GM23338 (cell line): ENCODE measurements around the gene SON. TPM values are rescaled to one million over a fixed set of nuclear protein-coding genes. Genes with fewer than 3 reads are reported as not detected.

Experiments
- ATAC-seq: fragments of 200-7000 bp; cut with Tn5 transposase; 3 replicates; pipeline ENCODE4 v1.9.1; 2020
- DNase-seq: peaks from one replicate; pipeline ENCODE4 v3.0.0-alpha.2; 2015; ENCODE audit warnings: low spot score
- H2AFZ ChIP-seq: fragments of 200-600 bp; sonication (generic); 2 replicates; pipeline ENCODE4 v1.8.0; 2016; ENCODE audit warnings: antibody characterized with exemption, mild to moderate bottlenecking, moderate library complexity
- H3F3A ChIP-seq: fragments of 200-600 bp; sonication (generic); replicated peaks from 2 replicates; pipeline ENCODE4 v1.8.0; 2017; ENCODE audit warnings: antibody characterized with exemption, mixed run types, low read depth
- H3K27ac ChIP-seq: fragments of 200-600 bp; sonication (generic); 2 replicates; pipeline ENCODE4 v1.6.1; 2016; ENCODE audit warnings: low read depth
- H3K27me3 ChIP-seq: fragments of 200-600 bp; sonication (generic); 2 replicates; pipeline ENCODE4 v1.8.0; 2016; ENCODE audit warnings: mild to moderate bottlenecking, mixed run types, moderate library complexity; ENCODE audit not compliant: insufficient read depth
- H3K36me3 ChIP-seq: fragments of 200-600 bp; sonication (generic); 2 replicates; pipeline ENCODE4 v1.8.0; 2016; ENCODE audit warnings: mild to moderate bottlenecking; ENCODE audit not compliant: insufficient read depth
- H3K4me1 ChIP-seq: fragments of 200-600 bp; sonication (generic); 2 replicates; pipeline ENCODE4 v1.8.0; 2016; ENCODE audit warnings: mild to moderate bottlenecking, moderate library complexity; ENCODE audit not compliant: insufficient read depth
- H3K4me2 ChIP-seq: fragments of 200-600 bp; sonication (generic); 2 replicates; pipeline ENCODE4 v1.7.1; 2017; ENCODE audit warnings: mixed run types
- H3K4me3 ChIP-seq: fragments of 200-600 bp; sonication (generic); 2 replicates; pipeline ENCODE4 v1.6.1; 2016; ENCODE audit warnings: mixed run types
- H3K79me2 ChIP-seq: fragments of 200-600 bp; sonication (generic); replicated peaks from 2 replicates; pipeline ENCODE4 v1.8.0; 2017; ENCODE audit warnings: mild to moderate bottlenecking; ENCODE audit not compliant: insufficient read depth
- H3K9me2 ChIP-seq: fragments of 200-600 bp; sonication (generic); 2 replicates; pipeline ENCODE4 v1.8.0; 2017; ENCODE audit not compliant: insufficient read depth
- H4K20me1 ChIP-seq: fragments of 200-600 bp; sonication (generic); replicated peaks from 2 replicates; pipeline ENCODE4 v1.8.0; 2017; ENCODE audit warnings: mild to moderate bottlenecking; ENCODE audit not compliant: insufficient read depth
- H3K27ac Mint-ChIP-seq: 2 replicates; pipeline ENCODE4 v1.8.0; 2020; ENCODE audit warnings: inconsistent platforms, mild to moderate bottlenecking, moderate library complexity, mixed read lengths
- H3K27me3 Mint-ChIP-seq: 3 replicates; pipeline ENCODE4 v1.8.0; 2022; ENCODE audit warnings: low read depth, mild to moderate bottlenecking, moderate library complexity, mixed read lengths, inconsistent platforms; ENCODE audit not compliant: insufficient read depth, poor library complexity
- H3K36me3 Mint-ChIP-seq: 3 replicates; pipeline ENCODE4 v1.8.0; 2021; ENCODE audit warnings: low read depth, mild to moderate bottlenecking, inconsistent platforms, moderate library complexity, mixed read lengths
- H3K4me1 Mint-ChIP-seq: 3 replicates; pipeline ENCODE4 v1.8.0; 2020; ENCODE audit warnings: mild to moderate bottlenecking, inconsistent platforms, mixed read lengths
- H3K4me3 Mint-ChIP-seq: 3 replicates; pipeline ENCODE4 v1.8.0; 2021; ENCODE audit warnings: moderate library complexity, mild to moderate bottlenecking, inconsistent platforms, mixed read lengths
- H3K9me3 Mint-ChIP-seq: 3 replicates; pipeline ENCODE4 v1.8.0; 2020; ENCODE audit warnings: moderate library complexity, mild to moderate bottlenecking, inconsistent platforms, mixed read lengths
- CREB1 ChIP-seq: fragments of 250-450 bp; sonication (Bioruptor Pico); IDR thresholded peaks from 2 replicates; pipeline ENCODE4 v1.5.0; 2020; ENCODE audit warnings: low read depth, mild to moderate bottlenecking, moderate library complexity
- EZH2 ChIP-seq: fragments of 200-600 bp; sonication (generic); IDR thresholded peaks from one replicate; pipeline ENCODE4 v1.8.0; 2017; ENCODE audit warnings: antibody characterized with exemption, mild to moderate bottlenecking, low read depth; ENCODE audit not compliant: unreplicated experiment
- JUNB ChIP-seq: IDR thresholded peaks from one replicate; pipeline ENCODE4 v1.6.1; 2016; ENCODE audit warnings: antibody characterized with exemption; ENCODE audit not compliant: unreplicated experiment
- REST ChIP-seq: IDR thresholded peaks from one replicate; pipeline ENCODE4 v1.6.1; 2018; ENCODE audit warnings: antibody characterized with exemption; ENCODE audit not compliant: unreplicated experiment
- ZNF331 ChIP-seq: fragments of 250-450 bp; sonication (Bioruptor Pico); IDR thresholded peaks from 2 replicates; pipeline ENCODE4 v1.5.0; 2020; ENCODE audit warnings: low read depth, mild to moderate bottlenecking, moderate library complexity
- polyA plus RNA-seq: library from polyadenylated mRNA; unstranded; fragments of >200 nt; fragmentation: Nextera tagmentation; extraction: Ambion mirVana; gene quantifications from 2 replicates; pipeline ENCODE4 v1.2.1, GENCODE V29; 2016
- total RNA-seq: library from RNA; depleted of rRNA; stranded (reverse); fragments of >200 nt; shearing (Covaris generic); gene quantifications from 2 replicates; pipeline ENCODE4 v1.2.3, GENCODE V29; 2014
- TF ChIP-seq, protein P1 (sequence below): IDR thresholded peaks from 2 replicates; pipeline ENCODE4 v1.6.1; 2016; ENCODE audit warnings: antibody characterized with exemption

The SON gene
- total and polyA plus RNA-seq, 2 experiments from 2014 or later, result 361 to 1,421 TPM

DNA sequence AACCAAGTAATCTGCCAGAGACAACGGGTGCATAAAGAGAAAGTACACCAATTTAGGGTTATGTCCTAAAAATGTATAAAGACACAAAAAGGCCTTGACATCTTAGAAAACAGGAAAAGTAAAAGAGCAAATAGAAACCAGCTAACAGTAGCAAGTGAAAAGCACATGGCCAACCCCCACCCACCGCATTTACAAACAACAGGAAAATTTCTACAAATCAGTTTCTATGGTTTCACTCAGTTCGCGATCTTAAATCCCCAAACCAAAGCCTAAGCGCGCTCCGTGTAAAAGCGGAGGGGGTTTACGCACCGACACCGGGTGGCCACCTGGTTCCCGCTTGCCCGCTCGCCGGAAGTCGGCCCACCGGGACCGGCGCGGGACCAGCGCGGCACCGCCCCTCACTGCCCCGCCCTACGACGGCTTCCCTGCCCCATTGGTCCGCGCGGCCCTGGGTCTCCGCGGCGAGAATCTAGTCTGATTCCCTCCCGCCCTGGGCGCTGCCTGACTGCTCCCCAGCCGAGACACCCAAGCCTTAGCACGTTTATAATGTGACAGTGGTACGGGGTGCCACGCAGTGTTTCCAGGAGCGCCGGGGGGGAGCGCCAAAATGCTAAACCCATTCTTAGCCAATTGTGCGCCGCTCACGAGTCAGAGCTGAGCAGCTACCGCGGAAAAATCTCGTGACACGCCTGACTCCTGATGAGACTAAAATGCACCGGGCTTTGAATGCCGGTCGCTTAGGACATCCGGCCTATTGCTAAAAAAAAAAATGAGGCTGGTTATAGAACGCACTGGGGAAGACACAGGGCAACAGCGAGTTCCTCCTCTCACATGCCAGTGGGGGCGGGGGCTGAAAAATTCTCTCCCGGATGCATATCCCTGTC is 840 bp upstream of the SON start, which contains the start of gene GART (continued):
- TF ChIP-seq, protein P1, sequence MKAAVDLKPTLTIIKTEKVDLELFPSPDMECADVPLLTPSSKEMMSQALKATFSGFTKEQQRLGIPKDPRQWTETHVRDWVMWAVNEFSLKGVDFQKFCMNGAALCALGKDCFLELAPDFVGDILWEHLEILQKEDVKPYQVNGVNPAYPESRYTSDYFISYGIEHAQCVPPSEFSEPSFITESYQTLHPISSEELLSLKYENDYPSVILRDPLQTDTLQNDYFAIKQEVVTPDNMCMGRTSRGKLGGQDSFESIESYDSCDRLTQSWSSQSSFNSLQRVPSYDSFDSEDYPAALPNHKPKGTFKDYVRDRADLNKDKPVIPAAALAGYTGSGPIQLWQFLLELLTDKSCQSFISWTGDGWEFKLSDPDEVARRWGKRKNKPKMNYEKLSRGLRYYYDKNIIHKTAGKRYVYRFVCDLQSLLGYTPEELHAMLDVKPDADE, result peak; percentile 62; the same call in 1 of the 2 replicates
- TF ChIP-seq REST (peak; percentile 28), CREB1 (CRISPR knock-in tag) (no peak)

DNA sequence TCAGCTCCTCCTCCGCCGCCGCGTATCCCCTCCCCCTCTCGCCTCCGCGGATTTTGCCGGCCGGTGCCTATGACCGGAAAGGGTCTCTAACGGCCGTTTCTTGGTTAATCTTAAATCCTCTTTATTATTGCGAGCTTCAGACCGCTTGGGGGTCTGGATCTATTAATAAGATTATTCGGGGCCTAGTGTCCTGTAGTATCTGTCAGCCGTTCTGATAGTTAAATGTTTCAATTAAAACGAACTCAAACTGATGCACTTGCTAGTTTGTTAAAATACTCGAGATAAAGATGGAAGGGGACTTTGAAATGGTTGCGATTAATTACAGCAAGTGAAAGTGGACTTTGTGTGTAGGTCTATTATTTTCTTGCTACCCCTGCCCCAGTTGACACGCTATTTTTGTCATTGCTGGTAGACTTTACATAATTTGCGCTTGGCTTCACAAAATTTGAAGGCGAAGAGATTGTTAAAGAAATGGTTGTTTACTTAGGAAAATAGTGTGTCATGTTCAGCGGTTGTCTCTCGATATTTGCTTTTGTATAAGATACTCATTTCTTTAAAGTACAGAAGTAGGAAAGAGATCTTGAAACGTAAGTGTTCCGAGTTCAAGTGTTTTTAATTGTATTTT is 779 bp downstream of the SON start:
- TF ChIP-seq CREB1 (CRISPR knock-in tag), result no peak
- TF ChIP-seq ZNF331 (CRISPR knock-in tag), result no peak
- TF ChIP-seq EZH2, result no peak
- no peak for TF ChIP-seq JUNB
- H3K4me3 Mint-ChIP-seq, result peak overlapping the region; percentile 96
- peaks cover 11% of the 10 kb centered on the region for H3K4me1 Mint-ChIP-seq
- Histone ChIP-seq H3K4me3 (peak overlapping the region; percentile 97), H3K27me3 (no peaks in the 10 kb centered on the region), H3F3A (peaks cover 13% of the 10 kb centered on the region), H3K36me3 (peaks cover 27% of the 10 kb centered on the region), H3K4me1 (peaks cover 7% of the 10 kb centered on the region), H3K27ac (peak overlapping the region; percentile 96), H4K20me1 (peaks cover 37% of the 10 kb centered on the region), H3K9me2 (no peaks in the 10 kb centered on the region), H3K4me2 (peak overlapping the region; percentile 87), H2AFZ (no peak overlapping the region), H3K79me2 (peaks cover 90% of the 10 kb centered on the region)
- no peaks in the 10 kb centered on the region for H3K9me3 Mint-ChIP-seq
- H3K27ac Mint-ChIP-seq, result peak overlapping the region; percentile 100
- ATAC-seq (peak; percentile 42), DNase-seq (no peak)
- H3K27me3 Mint-ChIP-seq, result peaks cover 8% of the 10 kb centered on the region
- H3K36me3 Mint-ChIP-seq, result peaks cover 62% of the 10 kb centered on the region
